ENCODE measurements around the gene CCDC90B.
"Not testable (repeated sequence)": the region's sequence is repeated elsewhere in the genome, so short reads cannot be mapped to it uniquely, and the experiment has no call there.

CCDC90B gene

GRCh38 chr11:83285151-83285770, 906 bp downstream of the CCDC90B start:
- no peak for DNase-seq

DNA sequence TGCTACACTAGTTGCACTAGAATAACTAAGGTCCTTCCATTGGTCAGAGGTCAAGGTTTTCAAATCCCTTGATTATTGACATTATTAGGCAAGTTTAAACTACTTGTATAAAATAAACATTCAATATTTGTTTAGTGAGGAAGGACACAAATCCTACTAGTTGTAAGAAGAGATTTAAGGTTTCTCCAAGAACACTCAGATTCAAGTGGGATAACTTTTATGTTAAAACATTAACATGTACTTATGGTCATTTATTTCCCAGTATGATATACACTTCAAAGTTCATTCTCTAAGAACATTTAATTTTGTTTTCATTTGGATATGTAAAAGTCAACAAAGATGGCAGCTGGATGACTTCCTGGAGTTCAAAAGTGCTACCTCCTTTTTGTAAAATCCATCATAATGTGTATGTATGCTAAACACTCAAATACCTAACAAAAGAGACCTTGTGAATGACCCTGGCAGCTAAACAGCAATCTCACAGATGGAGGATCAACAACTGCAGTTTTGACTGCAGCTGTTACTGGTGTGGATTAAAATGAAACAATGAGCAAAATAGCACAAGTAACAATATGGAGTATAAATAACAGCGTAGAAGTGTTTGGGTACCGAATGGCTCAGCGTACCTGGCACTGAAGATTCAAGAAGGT, 1.5 kb downstream of the CCDC90B start:
- no peak for DNase-seq

DNA sequence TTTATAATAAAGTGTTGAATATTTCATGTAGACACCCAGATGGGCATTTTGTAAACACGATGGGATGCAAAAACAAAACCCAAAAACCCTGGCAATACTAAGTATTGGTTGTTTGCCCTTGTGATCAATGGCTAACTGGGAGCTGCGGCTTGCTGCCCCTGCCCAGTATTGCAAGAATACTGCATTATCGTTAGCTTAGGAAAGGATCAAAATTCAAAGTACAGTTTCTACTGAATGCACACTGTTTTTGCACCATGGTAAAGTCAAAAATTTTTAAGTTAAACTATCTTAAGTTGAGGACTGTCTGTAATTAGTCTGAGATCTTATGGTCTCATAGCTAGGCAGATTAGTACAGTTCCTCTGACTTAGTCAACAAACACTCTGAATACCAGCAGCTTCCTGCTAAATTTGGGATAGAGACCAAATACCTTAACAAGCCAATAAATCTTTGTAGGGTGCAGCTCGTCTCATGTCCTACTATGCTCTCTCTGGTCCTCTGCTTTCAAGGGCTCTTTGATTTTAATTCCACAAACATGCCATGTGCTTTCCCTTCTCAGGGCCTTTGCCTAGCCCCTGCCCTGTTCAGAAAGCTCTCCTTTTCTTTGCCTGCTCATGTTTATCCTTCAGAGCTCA, 4.0 kb downstream of the CCDC90B start:
- no peak for DNase-seq

DNA sequence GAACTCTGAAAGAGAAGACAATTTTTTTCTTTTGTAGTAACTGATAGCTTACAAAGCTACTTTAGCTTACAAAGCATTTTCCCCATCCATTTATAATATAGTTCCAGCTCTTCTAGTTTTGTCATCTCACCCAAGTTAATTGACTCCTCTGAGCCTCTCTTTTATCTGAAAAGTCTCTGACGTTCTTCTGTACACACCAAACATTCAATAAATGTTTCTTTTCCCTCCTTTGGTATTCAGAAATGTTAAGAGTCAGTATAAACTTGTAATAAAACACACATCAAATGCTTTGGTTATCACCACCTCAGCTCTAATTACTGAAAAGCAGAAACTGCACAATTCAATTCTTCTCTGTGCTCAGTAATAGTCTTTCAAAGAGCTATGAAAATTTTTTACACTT, 5.9 kb downstream of the CCDC90B start:
- no peak for DNase-seq

DNA sequence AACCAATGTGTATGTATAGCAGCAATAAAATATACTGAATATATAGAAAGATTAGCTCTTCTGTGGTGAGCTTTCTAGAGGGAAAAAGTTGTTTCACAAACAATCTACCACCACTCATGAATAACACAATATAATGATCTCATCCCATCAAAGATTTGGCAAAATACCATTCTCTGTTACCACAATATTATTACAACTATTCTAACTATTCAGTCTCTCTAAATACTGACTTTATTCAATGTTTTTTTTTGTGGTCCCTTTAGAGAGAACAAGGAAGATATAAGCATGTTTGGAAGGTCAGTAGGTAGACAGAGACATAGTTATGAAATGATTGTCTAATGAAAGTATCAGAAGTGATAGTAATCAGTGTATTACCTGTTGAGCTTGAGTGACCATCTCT, 7.8 kb downstream of the CCDC90B start:
- DNase-seq, result no peak

DNA sequence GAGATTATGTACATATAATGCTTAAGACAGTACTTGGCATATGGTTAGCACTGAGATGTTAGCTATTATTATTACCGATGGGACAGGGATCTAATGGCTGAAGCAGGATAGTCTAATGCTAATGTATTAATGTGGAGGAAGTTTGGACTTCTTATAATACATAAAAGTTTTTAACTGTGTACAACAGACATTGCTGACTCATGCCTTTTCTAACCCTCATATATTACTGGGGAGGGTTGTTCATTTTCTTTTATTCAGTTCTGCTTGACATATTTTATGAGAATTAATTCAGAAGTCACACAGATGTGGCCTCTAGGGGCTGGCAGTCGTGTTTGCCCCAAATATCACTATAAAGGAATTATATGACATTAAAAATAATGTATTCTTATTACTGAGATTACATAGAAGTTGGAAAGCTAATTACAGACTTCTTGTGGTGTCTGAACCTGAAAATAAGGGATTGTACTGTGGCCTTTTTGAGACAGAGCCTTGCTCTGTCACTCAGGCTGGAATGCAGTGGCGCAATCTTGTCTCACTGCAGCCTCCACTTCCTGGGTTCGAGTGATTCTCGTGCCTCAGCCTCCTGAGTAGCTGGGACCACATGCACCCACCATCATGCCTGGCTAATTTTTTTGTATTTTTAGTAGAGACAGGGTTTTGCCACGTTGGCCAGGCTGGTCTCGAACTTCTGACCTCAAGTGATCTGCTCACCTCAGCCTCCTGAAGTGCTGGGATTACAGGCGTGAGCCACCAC, 10.1 kb downstream of the CCDC90B start:
- DNase-seq, result no peak

- peak; percentile 3 for DNase-seq
Observed at GRCh38 chr11:83272627-83273026, 13.5 kb downstream of the CCDC90B start.

DNA sequence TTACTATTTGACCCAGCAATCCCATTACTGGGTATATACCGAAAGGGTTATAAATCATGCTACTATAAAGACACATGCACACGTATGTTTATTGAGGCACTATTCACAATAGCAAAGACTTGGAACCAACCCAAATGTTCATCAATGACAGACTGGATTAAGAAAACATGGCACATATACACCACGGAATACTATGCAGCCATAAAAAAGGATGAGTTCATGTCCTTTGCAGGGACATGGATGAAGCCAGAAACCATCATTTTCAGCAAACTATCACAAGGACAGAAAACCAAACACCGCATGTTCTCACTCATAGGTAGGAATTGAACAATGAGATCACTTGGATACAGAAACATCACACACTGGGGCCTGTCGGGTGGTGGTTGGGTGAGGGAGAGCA, 14.4 kb downstream of the CCDC90B start:
- not testable (repeated sequence) for DNase-seq

DNA sequence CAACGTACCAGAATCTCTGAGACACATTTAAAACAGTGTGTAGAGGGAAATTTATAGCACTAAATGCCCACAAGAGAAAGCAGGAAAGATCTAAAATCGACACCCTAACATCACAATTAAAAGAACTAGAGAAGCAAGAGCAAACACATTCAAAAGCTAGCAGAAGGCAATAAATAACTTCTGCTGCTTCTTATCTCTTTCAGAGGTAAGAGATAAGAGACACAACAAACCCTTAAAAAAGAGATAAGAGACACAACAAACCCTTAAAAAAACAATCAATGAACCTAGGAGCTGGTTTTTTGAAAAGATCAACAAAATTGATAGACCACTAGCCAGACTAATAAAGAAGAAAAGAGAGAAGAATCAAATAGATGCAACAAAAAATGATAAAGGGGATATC, 17.1 kb downstream of the CCDC90B start:
- not testable (repeated sequence) for DNase-seq

DNA sequence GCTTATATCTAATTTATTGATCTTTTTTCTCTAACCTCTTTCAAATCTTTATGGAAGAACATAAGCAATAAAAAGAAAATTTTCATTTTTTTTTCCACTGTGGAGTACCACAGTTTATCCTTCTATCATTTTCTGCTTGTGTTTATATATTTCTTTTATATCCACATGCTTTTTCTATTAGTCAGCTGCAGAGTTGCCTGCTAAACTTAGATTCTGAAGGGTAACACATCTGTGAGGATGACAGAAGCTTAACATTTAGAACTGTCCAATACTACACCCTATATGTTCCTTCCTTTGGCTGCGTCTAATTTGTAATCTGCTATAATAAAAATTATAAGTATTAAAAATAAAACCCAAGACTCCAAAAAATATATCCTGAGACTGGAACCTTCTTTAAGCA, 20.8 kb downstream of the CCDC90B start:
- DNase-seq, result no peak

GRCh38 chr11:83259559-83259958, 26.6 kb downstream of the CCDC90B start:
- DNase-seq, result no peak

GRCh38 chr11:83257761-83258168, 28.4 kb downstream of the CCDC90B start:
- DNase-seq, result no peak

- no peak for DNase-seq
Observed at GRCh38 chr11:83256602-83257340, 29.4 kb downstream of the CCDC90B start.

GRCh38 chr11:83255366-83255765, 30.8 kb downstream of the CCDC90B start:
- no peak for DNase-seq

DNA sequence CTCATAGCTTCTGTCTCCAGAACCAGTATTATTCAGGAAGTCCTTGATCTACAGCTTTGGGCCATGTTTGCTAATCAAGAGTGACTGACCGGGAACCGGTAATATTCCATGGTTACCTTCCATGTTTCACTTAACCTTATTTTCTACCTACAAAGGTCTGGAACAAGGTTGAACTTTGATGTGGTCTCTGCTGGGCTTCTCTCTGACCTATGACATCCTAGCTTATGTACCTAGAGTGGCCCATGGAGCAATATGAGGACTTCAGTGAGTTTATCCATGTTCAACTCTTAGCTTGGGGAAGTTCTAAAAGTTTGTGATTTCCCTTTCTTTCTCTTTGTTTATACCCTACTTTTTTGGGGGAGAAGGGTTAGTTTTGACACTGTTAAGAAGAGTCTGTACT, 33.2 kb downstream of the CCDC90B start:
- no peak for DNase-seq

GRCh38 chr11:83252266-83252665, 33.9 kb downstream of the CCDC90B start:
- DNase-seq, result no peak

GRCh38 chr11:83249972-83250593, 36.1 kb downstream of the CCDC90B start:
- DNase-seq, result peak; percentile 34

GRCh38 chr11:83249445-83249844, 36.7 kb downstream of the CCDC90B start:
- no peak for DNase-seq

- DNase-seq, result peak; percentile 27
Observed at GRCh38 chr11:83241291-83241946, 44.7 kb downstream of the CCDC90B start.

DNA sequence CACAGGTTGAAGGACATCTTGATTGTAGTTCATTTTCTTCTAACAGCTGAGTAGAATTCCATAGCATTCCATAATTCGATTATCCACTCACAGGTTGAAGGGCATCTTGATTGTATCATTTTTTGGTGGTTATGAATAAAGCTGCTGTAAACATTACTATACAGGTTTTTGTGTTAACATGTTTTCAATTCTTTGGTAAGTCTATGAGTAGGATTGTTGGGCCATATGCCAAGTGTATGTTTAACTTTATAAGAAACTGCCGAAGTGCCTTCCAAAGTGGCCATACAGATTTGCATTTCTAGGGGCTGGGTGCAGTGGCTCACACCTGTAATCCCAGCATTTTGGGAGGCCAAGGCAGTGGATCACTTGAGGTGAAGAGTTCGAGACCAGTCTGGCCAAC, 48.1 kb downstream of the CCDC90B start:
- DNase-seq, result no peak

DNA sequence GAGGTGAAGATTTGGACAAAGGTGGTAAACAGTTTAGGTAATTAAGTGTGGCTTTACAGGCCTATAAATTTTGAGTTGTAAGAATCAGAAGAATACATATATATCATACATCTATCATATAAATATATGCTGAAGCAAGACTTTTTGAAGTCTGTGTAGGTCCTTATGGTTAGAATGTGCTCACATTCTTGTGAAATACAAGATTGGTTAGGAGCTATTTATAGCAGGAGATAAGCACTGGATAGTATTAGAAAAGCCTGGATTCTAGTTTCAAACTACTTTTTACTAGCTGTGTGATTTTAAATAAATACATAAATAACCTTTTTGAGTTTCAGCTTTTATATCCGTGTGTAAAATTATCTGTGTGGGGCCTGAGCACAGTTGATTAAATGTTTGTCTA, 50.3 kb downstream of the CCDC90B start:
- DNase-seq, result no peak

DNA sequence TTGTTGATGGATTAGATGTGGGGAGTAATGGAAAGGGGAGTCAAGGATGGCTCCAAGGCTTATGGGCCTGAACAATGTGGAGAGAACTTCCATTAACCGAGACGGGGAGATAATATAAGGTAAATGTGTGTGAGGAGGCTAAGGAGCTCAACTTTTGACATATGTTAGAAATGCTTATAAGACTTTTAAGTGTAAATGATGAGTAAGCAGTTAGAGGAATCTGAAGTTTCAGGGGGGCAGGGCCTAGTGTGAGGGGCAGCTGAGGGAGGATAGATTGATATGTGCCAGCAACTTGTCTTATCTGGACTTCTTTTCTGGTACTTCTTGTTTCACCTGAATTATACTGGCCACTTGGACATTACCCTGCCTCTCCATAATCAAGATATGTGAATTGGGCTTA, 62.7 kb downstream of the CCDC90B start:
- DNase-seq, result no peak

Data from activated CD4-positive, alpha-beta T cell treated with anti-CD3 and anti-CD28 coated beads, Interleukin-2, amount 50 U/mL, for 16 hours (primary cell).